Ectodermal cell (in vitro differentiated cells): ENCODE data around the gene FOXQ1.
"Not testable (repeated sequence)": the region's sequence is repeated elsewhere in the genome, so short reads cannot be mapped to it uniquely, and the experiment has no call there.

Experiments used
- H3K27ac ChIP-seq: 2 replicates; pipeline ENCODE4 v1.7.0; 2013; ENCODE audit warnings: mild to moderate bottlenecking, low read depth, low read length; ENCODE audit not compliant: insufficient read depth, poor library complexity, severe bottlenecking
- H3K27me3 ChIP-seq: 2 replicates; pipeline ENCODE4 v1.7.0; 2013; ENCODE audit warnings: mild to moderate bottlenecking, low read length; ENCODE audit not compliant: insufficient read depth, control insufficient read depth, poor library complexity, severe bottlenecking
- H3K36me3 ChIP-seq: one replicate; pipeline ENCODE4 v1.7.0; 2013; ENCODE audit warnings: low read length; ENCODE audit not compliant: control insufficient read depth, insufficient read depth
- H3K4me1 ChIP-seq: one replicate; pipeline ENCODE4 v1.7.0; 2013; ENCODE audit warnings: low read length; ENCODE audit not compliant: control insufficient read depth, insufficient read depth
- H3K4me3 ChIP-seq: 2 replicates; pipeline ENCODE4 v1.7.0; 2013; ENCODE audit warnings: low read depth, low read length, control low read depth; ENCODE audit not compliant: insufficient read depth
- H3K9me3 ChIP-seq: 2 replicates; pipeline ENCODE4 v1.7.0; 2013; ENCODE audit warnings: mild to moderate bottlenecking, low read length, moderate library complexity; ENCODE audit not compliant: control insufficient read depth
- WGBS, 2 experiments: methylation state at CpG; one replicate each; pipeline ENCODE4 v1.1.7; 2013; ENCODE audit warnings: missing lambda C conversion rate in 2 of 2; 5-methylcytosine and 5-hydroxymethylcytosine counted together

Gene FOXQ1

DNA sequence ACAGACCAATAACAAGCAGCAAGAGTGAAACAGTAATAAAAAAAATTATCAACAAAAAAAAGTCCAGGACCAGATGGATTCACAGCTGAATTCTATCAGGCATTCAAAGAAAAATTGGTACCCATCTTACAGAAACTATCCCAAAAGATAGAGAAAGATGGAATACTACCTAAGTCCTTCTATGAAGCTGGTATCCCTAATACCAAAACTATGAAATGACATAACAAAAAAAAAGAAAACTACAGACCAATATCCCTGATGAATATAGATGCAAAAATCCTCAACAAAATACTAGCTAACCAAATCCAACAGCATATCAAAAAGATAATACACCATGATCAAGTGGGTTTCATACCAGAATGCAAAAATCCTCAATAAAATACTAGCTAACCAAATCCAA is 43.2 kb downstream of the FOXQ1 start:
- H3K27ac ChIP-seq, H3K36me3 ChIP-seq, H3K27me3 ChIP-seq, H3K9me3 ChIP-seq, H3K4me1 ChIP-seq, H3K4me3 ChIP-seq: not testable (repeated sequence)

DNA sequence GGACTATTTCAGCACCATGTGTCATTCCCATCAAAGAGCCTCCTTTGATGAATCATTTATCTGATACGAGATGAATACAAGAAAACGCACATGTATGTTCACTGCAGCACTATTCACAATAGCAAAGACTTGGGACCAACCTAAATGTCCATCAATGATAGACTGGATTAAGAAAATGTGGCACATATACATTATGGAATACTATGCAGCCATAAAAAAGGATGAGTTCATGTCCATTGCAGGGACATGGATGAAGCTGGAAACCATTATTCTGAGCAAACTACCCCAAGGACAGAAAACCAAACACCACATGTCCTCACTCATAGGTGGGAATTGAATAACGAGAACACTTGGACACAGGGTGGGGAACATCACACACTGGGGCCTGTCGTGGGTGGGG is 49.8 kb downstream of the FOXQ1 start:
- not testable (repeated sequence) for H3K9me3 ChIP-seq, H3K27ac ChIP-seq, H3K4me1 ChIP-seq, H3K4me3 ChIP-seq, H3K27me3 ChIP-seq, H3K36me3 ChIP-seq
- 79 to 90% methylated on average over 2 of the region's 4 CpGs for WGBS, 2 experiments

DNA sequence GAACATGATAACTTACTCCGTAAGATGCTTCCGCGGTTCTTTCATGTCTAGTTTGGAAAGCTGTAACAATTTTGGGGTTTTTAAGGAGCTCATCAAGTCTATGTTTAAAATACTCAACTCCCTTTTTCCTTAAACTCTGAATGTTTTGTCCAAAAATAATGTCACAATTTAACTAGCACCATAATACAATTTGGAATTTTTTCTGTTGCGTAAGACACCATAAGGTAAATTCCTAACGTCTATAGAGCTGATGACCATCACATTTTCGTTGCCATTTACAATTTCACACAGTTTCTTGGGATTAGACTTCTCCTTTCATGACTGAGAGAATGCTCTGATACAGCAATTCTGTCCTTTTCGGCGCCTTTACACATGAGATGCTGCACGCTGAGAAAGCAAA is 50.7 kb downstream of the FOXQ1 start:
- Histone ChIP-seq H3K4me1 (peaks cover 6% of the 10 kb centered on the region), H3K4me3 (no peak overlapping the region), H3K9me3 (no peaks in the 10 kb centered on the region), H3K27ac (no peak overlapping the region), H3K36me3 (no peaks in the 10 kb centered on the region), H3K27me3 (no peaks in the 10 kb centered on the region)
- 94 to 95% methylated on average over 7 to 9 of the region's 9 CpGs for WGBS, 2 experiments

DNA sequence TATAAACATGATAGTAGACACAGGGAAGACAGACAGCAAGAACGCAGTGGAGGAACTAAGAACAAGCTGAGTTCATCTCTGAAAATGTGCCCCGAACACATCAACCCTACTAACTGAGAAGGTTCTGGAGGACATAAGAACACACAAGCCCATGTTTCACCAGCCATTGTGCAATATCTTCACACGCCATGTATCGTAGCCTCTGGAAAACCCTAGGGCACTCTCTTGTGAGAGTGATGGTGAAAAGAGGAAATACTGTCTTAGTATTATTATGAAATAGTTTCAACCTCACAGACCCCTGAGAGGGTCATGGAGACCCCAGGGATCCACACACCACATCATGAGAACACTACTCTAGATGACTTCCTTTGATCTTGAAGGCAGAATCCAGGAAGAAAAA is 51.4 kb downstream of the FOXQ1 start:
- H3K36me3 ChIP-seq: no peaks in the 10 kb centered on the region
- H3K4me3 ChIP-seq: no peak overlapping the region
- no peaks in the 10 kb centered on the region for H3K9me3 ChIP-seq
- no peak overlapping the region for H3K27ac ChIP-seq
- no peaks in the 10 kb centered on the region for H3K27me3 ChIP-seq
- H3K4me1 ChIP-seq: peaks cover 6% of the 10 kb centered on the region
- WGBS, 2 experiments: 92 to 98% methylated on average over 2 to 4 of the region's 4 CpGs

DNA sequence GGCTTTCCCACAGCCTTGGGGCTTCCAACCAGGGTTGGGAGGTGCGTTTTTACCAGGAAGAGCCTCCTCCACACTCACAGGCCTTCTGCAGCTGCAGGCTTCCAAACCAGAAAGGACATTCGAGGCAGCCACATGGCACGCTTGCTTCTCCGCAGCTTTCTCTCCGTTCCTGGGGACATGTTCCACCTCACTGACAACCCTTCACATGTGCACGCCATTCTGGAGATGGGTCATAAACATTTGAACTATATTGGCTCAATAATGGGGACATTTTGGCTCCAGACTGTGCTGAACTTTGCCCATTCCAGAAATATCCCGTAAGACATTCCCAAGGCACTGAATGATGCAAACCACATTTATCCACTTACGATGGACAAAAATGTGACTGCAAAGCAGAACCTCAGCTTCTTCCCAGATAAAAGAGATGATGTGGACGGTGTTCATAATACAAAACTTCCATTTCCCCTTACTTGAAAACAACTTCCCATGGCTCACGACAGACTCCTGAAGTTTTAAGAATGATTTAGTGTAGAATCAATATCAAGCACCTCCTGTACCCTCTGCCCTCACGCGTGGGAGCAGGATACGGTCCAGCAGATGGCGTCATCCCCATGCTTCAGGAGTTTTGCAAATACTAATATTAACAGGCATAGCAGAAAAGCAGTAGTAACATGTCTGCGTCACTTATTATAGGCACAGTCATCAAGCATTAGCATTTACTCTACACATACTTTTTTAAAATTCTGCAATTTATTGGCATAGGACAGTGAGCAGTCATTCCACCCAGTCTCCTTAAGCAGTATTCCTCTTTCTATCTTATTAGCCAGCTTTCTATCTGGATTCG is 52.1 kb downstream of the FOXQ1 start:
- Histone ChIP-seq H3K4me1 (peaks cover 6% of the 10 kb centered on the region), H3K36me3 (no peaks in the 10 kb centered on the region), H3K27me3 (no peaks in the 10 kb centered on the region), H3K27ac (no peak overlapping the region), H3K4me3 (no peak overlapping the region), H3K9me3 (no peaks in the 10 kb centered on the region)
- 81 to 85% methylated on average over 16 of the region's 16 CpGs for WGBS, 2 experiments
